Activated CD4-positive, alpha-beta memory T cell treated with anti-CD3 and anti-CD28 coated beads for 36 hours (primary cell): ENCODE results near the gene NTMT2. TPM values are rescaled to one million over a fixed set of nuclear protein-coding genes. Genes with fewer than 3 reads are reported as not detected.

Source experiments
- CTCF ChIA-PET: fragments of 350-600 bp; sonication (Branson Sonifier 250); formaldehyde crosslinking; loops from one replicate; lab custom pipeline; 2021; ENCODE audit warnings: antibody characterized with exemption, inconsistent platforms; lab: Charles Lee
- POLR2A ChIA-PET: fragments of 350-600 bp; sonication (Branson Sonifier 250); formaldehyde crosslinking; loops from one replicate; lab custom pipeline; 2021; ENCODE audit warnings: antibody characterized with exemption; lab: Charles Lee
- DNase-seq: peaks from one replicate; pipeline ENCODE4 v3.0.0-alpha.2; 2020
- H3K27ac Mint-ChIP-seq: one replicate; pipeline ENCODE4 v1.8.0; 2021; ENCODE audit warnings: mixed read lengths
- H3K27me3 Mint-ChIP-seq: one replicate; pipeline ENCODE4 v1.8.0; 2021; ENCODE audit warnings: mixed read lengths
- H3K36me3 Mint-ChIP-seq: one replicate; pipeline ENCODE4 v1.8.0; 2021; ENCODE audit warnings: mixed read lengths
- H3K4me1 Mint-ChIP-seq: one replicate; pipeline ENCODE4 v1.8.0; 2021; ENCODE audit warnings: low read depth, mixed read lengths
- H3K4me3 Mint-ChIP-seq: one replicate; pipeline ENCODE4 v1.8.0; 2021; ENCODE audit warnings: mild to moderate bottlenecking, mixed read lengths
- H3K9me3 Mint-ChIP-seq: one replicate; pipeline ENCODE4 v1.8.0; 2021; ENCODE audit warnings: mixed read lengths
- intact Hi-C: fragments of 100-400 bp; cut with micrococcal nuclease; formaldehyde crosslinking; loops from one replicate; pipeline ENCODE4 v1.15.1; 2023
- microRNA-seq: library from miRNA; unstranded; fragments of <30 nt; microRNA quantifications from one replicate; pipeline ENCODE4 v1.2.0, GENCODE V29; 2022; ENCODE audit warnings: borderline number of aligned reads, borderline microRNAs expressed, borderline replicate concordance
- total RNA-seq, 2 experiments: library from RNA; stranded (reverse); gene quantifications; one replicate each; pipeline ENCODE4 v1.2.3, GENCODE V29; 2021

Gene NTMT2
- total RNA-seq, 2 experiments from 2014 or later: not detected

GRCh38 chr1:170215072-170215885 is 69.5 kb downstream of the NTMT2 start:
- POLR2A ChIA-PET: no interaction called here
- DNase-seq: no peak
- no peak overlapping the region for H3K27ac Mint-ChIP-seq
- CTCF ChIA-PET: no interaction called here
- H3K36me3 Mint-ChIP-seq: no peaks in the 10 kb centered on the region
- H3K4me3 Mint-ChIP-seq: no peak overlapping the region
- H3K4me1 Mint-ChIP-seq: no peaks in the 10 kb centered on the region
- H3K9me3 Mint-ChIP-seq: no peaks in the 10 kb centered on the region
- peaks cover 7% of the 10 kb centered on the region for H3K27me3 Mint-ChIP-seq
- intact Hi-C loops: no loop called here

- H3K27me3 Mint-ChIP-seq: peaks cover 4% of the 10 kb centered on the region
- CTCF ChIA-PET: no interaction called here
These were observed 71.9 kb downstream of the NTMT2 start for GRCh38 chr1:170217517-170218256.

GRCh38 chr1:170218257-170218650 is 72.5 kb downstream of the NTMT2 start:
- CTCF ChIA-PET: no interaction called here
- no peak overlapping the region for H3K27ac Mint-ChIP-seq
- peaks cover 7% of the 10 kb centered on the region for H3K27me3 Mint-ChIP-seq
- no peaks in the 10 kb centered on the region for H3K4me1 Mint-ChIP-seq
- no peak overlapping the region for H3K4me3 Mint-ChIP-seq
- no peaks in the 10 kb centered on the region for H3K9me3 Mint-ChIP-seq
- DNase-seq: no peak
- intact Hi-C loops: no loop called here
- no peaks in the 10 kb centered on the region for H3K36me3 Mint-ChIP-seq
- POLR2A ChIA-PET: no interaction called here

More at GRCh38 chr1:170217517-170218256, 71.9 kb downstream of the NTMT2 start:
- Mint-ChIP-seq H3K9me3 (no peaks in the 10 kb centered on the region), H3K27ac (no peak overlapping the region), H3K4me3 (no peak overlapping the region), H3K4me1 (no peaks in the 10 kb centered on the region), H3K36me3 (no peaks in the 10 kb centered on the region)
- intact Hi-C loops: no loop called here
- no peak for DNase-seq
- POLR2A ChIA-PET: no interaction called here

Small RNA genes within 50 kb of the gene (microRNA-seq; reads per million reads assigned to microRNA genes)
- gene MIR3119-1 (not detected), gene MIR3119-2 (not detected)

Other genes with a start within 250 kb of the NTMT2 start
- 10 to 100 TPM; 15.6 to 15.7 TPM for gene KIFAP3, start 71.3 kb upstream of the NTMT2 start, total RNA-seq